ENCODE results near the gene NCS1.
"Not testable (repeated sequence)": the region's sequence is repeated elsewhere in the genome, so short reads cannot be mapped to it uniquely, and the experiment has no call there.

Gene NCS1

DNA sequence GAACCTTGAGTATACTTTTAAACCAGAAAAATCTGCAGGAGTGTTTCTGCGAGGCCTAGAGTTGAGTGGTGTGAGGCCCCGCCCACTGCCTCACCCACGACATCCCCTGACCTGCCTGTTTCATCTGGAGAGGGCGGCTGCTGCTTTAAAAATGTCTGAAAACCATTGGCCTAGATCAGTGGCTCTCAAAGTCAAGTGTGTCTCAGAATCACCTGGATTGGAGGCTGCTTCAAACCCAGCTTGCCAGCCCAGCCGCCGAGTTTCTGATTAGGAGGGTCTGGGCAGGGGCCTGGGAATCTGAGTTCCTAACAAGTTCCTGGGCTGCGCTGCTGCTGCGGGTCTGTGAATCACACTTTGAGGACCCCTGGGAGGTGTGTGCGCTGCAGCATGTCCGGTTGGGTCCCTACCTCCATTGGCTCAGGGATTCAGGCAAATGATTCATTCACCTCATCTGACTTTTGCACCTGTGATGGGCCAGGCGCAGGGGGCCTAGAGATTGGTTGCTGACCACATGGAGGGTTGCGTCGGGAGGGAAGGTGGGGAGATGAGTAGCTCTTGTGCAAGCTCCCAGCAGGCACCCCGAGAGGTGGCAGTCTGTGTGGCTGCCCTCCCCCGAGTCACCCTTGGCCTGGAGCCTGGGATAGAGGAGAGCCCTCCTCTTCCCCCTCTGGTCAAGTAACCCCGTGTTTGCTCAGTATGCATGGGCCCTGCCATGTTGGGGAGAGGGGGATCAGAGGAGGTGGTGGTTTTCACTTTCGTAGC lies 65.7 kb downstream of the NCS1 start:
- no peak for DNase-seq (ENCODE audit: low read depth in 2 of 2)

DNA sequence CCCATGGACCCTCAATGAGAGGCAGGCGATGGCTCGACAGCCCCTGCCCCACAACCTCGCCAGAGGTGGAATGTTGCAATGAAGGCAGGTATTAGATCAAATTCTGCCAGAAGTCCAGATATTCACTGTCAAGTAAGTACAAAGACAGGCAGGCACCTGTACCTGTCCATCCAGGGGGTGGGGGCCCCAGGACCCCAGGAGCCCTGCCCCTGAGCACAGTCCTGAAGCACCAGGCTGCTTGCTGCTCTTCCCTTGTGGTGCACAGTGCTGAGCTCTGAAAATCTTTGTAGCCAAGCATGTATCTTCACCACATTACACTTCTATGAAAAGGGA lies 67.1 kb downstream of the NCS1 start:
- no peak for DNase-seq (ENCODE audit: low read depth in 2 of 2)

DNA sequence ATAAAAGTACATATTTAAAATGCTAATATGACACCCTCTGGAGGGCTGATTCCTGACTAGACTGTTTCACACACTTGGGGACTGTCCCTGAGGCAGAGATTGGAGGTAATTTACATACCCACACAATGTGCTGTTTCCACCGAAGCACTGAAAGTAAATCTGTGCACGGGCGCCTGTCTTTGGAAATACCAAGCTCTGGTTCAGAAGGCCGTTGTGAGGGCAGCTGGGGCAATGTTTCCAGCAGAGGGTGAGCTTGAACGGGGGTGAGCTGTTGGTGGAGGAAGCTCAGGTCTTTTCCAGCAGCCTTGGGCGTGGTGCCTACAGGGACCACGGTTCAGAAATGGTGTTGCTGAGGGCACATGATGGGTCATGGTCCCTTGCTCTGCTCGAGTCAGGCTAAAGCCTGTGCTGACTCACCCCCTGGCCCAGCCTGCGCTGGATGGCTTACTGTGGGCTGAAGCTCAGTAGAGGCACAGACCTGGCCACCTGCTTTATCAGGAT lies 67.6 kb downstream of the NCS1 start:
- peak; percentile 27 to 42 for DNase-seq (ENCODE audit: low read depth in 2 of 2)

DNA sequence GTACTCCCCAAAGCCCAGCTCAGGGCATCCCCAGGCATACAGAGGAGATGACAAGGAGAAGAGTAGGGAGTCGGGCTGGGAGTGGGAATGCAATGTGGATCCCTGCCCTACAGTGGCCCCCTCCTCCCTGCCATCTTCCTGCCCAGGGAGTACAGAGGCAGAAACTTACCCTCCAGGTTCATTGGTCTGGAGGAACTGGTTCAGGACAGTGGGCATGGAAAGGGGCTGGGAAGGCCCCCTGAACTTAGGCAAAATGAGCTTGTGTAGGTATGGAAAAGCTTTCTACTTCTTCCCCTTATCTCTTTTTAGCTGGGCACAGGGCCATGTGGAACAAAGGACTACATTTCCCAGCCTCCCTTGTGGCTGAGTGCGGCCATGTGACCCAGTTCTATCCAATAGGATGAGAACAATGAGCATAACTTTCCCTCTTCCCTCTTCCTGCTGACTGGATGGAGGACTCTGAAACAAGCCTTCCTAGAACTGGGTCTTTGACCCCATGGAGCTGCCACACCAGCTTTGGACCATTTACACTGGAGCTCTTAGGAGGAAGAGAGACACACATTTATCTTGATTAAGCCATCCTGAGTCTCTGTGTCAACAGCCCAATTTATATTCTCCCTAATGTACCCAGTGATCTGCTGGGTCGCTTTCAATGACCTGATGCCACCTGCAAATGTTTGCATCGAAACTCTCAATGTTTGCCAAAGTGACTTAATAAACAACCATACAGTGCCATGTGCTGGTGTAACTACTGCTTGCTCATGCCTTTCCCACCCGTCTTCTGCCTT lies 68.4 kb downstream of the NCS1 start:
- DNase-seq (ENCODE audit: low read depth in 2 of 2) = peak in 1 of 2 donors; percentile 15

DNA sequence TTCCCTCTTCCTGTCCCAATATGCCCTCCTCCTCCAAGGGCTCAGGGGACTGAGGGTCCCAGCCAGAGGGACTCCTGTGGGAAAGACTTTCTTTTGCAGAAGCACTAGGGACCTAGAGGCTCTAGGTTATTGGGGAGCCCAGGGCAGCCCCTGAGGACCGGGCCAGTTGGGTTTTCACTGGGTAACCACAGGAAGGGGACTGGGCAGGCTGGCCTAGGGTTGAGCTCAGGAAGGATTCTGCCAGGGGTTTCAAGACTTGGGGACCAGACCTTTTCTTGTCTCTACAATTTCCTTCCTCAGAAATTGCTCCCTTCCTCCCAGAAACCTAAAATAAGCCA lies 69.0 kb downstream of the NCS1 start:
- no peak for DNase-seq (ENCODE audit: low read depth in 2 of 2)

DNA sequence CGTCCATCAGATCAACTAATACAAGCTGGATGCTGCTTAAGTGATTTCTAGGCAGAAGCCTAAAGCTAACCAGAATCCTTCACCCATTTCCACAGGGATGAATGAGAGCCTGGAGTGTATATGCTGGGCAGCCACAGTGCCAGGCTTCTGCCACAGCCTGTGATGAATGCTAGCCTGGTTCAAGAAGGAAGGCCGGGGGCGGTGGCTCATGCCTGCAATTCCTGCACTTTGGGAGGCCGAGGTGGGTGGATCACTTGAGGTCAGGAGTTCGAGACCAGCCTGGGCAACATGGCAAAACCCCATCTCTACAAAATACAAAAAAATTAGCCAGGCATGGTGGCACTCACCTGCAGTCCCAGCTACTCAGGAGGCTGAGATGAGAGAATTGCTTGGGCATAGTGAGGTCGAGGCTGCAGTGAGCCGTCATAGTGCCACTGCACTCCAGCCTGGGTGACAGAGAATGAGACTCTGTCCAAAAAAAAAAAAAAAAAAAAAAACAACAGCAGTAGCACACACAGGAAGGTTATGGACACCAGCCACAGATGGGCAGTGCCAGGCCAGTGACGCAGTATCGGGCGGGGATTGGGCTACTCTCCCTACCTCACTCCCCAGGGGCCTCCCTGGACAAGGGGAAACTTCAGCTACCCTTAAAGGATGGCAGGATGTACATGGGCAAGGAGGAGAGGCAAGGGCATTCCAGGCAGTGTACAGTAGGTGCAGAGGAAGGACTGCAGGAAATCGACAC lies 70.2 kb downstream of the NCS1 start:
- DNase-seq (ENCODE audit: low read depth in 2 of 2) = no peak

DNA sequence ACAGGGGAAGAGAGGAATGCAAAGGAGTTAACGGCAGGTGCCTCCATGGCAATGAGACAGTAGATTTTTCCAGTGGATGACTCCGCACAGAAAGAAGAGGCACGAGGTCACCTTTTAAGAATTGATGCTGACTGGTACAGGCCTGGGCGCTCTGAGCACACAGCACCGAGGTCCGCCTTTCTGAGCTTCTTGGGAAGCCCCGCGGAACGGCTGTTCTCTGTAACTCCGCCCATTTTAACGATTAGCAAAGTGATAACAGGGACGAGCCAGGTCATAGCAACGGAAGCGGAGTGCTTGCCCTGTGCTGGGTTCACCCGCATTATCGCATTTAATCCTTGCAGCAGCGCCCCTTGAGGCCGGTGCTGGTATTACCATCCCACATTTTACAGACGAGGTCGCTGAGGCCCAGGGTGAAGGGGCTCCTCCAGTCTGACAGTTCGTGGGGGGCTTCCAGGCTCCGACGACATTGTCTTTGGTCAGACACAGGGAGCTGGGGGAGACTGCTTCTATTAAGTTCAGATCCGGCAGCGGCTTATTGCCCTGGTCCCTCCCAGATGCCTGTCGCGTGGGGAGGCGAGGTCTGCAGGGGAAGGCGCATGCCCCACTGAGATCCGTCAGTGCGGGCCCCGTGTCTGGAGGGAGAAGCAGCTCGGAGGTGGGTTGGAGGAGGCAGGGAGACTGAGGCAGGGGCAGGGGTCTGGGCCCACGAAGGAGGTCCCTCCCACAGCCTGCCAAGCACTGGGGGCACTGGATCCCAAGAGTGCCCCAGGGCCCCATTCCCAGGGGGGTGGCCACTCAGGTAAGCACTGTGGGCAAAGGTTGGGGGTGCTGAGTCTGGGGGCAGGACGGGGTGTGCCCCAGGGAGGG lies 71.0 kb downstream of the NCS1 start:
- DNase-seq (ENCODE audit: low read depth in 2 of 2) = peak; percentile 79 to 80

DNA sequence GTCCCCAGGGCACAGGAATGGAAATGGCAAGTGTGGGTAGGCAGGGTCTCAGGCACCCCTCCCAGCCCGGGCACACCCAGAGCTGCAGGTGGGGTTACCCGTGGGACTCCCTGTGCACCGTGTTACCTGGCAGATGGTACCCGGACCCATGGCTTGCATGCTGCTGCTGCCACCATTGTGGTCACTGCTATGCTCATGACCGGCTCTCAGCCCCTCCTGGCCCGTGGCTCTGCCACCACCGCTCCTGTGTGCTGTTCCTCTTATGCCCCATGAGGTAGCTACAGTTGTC lies 71.6 kb downstream of the NCS1 start:
- DNase-seq (ENCODE audit: low read depth in 2 of 2) = no peak

DNA sequence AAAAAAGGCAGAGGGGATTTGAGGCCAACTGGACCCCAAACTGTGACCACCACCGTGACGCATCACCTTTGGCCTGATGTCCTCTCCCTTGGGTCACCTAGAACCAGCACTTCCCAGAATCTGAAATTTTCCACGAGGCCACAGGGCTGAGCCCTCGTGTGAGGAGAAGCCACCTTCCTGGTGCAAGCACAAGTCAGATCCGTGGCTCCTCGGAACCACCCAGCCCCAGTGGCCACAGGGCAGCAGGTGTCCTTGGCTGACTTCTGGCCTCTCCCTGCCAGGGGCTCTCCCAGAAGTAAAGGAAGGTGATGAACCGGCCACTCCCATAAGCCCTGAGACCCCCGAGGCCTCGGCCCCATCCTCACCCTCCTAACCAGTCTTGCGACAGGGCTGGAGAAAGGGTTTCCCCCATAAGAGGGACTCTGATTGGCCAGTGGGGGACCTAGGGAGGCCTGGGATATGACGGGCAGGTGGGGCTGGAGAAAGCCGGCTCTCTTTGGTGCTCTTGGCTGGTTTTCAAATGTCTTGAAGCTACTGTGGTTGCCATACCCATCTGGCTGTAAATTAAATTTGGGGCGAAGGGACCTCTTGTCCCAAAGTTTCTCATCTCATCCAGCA lies 72.5 kb downstream of the NCS1 start:
- DNase-seq (ENCODE audit: low read depth in 2 of 2) = no peak

DNA sequence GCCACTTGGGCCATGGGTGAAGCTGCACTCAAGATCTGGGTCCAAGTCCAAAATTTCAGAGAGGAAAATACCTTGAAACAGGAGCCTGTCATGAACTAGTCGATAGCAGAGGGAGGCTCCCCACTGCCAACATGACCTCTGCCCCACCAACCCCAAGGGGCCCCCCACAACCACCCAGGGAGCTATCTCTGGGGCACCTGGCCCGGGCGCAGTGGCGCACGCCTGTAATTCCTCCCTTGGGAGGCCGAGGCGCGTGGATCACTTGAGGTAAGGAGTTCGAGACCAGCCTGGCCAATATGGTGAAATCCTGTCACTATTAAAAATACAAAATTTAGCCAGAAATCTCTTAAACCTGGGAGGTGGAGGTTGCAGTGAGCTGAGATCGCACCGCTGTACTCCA lies 73.3 kb downstream of the NCS1 start:
- DNase-seq (ENCODE audit: low read depth in 2 of 2) = no peak

DNA sequence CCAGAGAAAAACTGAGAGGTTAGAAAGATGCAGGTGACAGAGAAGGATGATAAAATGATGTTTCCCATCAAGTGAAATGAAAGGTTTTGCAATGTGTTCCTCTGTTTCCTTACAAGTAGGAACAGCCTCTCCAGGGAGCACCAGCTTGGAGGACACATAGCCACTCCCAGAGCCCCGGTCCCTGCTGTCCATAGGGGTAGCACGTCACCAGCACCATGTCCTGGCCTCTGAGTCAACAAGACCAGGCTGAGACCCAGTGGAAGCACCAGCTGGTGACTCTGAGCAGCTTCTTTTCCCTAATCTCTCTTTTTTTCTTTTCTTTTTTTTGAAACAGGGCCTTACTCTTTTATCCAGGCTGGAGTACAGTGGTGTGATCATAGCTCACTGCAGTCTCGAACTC lies 73.9 kb downstream of the NCS1 start:
- no peak for DNase-seq (ENCODE audit: low read depth in 2 of 2)

DNA sequence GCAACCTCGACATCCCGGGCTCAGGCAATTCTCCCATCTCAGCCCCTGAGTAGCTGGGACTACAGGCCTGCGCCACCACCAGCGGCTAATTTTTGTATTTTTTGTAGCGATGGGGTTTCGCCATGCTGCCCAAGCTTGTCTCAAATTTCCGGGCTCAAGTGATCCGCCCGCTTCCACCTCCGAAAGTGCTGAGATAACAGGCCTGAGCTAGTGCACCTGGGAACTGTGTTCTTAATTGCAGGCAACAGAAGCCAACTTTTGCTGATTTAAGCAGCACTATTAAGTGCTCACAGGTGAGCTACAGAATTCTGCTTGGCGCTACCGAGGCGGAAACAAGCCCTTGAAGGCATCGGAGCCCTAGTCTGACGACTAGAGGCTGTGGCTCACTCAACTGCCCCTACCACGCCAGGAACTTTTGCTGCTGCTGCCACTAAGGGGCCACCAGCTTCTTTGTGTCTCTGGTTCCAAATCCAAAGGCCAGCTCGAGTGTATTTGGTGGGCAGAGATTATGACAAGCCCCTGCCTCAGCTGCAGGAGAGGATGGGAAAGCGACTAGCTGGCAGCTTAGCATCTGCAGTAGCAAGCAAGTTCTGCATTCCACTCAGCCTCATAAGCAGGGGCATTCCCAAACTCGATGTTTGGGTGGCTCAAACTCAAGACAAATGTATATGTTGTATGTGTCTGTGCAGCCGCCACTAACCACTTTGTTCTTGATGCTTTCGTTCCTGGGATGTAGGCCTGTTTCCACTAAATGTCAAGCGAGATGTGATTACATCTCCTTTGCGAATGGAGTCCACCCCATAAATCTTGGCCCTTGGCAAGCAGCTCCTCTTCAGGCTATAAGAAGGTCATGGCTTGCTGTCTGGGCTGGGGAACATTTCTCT lies 82.8 kb downstream of the NCS1 start:
- no peak for DNase-seq (ENCODE audit: low read depth in 2 of 2)

DNA sequence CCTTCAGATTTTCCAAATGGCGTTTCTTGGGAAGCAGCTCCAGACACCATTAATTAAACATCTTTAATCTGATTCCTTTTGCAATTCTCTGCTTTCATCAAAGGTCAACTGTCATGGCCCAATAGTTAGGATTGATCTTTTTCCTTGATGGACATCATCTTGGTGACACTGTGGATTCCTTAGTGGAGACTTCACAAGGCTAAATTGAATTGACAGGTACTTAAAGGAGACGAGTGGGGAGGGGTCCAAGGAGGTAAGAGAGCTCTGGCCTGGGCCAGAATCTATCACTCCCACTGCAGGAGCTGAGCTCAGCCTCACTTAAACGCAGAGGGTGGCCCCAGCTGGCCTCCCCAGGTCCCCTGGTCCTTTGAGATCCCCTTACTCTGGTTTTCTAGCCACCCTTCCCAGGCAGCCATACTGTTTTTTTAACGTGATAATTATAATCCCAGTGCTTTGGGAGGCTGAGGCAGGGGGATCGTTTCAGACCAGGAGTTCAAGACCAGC lies 83.5 kb downstream of the NCS1 start:
- DNase-seq (ENCODE audit: low read depth in 2 of 2) = no peak

DNA sequence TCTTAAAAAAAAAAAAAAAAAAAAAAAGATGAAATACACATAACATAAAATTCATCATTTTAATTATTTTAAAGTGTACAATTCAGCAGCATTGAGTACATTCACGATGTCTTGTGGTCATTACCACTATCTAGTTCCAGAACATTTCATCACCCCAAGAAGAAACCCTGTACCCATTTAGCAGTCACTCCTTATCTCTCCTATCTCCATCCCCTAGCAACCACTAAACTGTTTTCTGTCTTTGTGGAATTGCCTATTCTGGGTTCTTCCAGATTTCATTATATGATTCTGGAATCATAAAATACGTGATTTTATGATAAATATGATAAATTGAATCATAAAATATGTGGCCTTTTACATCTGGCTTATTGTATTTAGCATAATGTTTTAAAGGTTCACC lies 84.4 kb downstream of the NCS1 start:
- no peak for DNase-seq (ENCODE audit: low read depth in 2 of 2)

DNA sequence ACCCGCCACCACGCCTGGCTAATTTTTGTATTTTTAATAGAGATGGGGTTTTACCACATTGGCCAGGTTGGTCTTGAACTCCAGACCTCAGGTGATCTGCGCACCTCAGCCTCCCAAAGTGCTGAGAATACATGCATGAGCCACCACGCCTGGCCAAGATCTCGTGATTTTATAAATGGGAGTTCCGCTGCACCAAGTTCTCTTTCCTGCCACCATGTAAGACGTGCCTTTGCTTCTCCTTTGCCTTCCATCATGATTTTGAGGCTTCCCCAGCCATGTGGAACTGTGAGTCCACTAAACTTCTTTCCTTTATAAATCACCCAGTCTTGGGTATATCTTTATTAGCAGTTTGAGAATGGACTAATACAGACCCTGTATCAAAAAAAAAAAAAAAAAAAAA lies 85.9 kb downstream of the NCS1 start:
- DNase-seq (ENCODE audit: low read depth in 2 of 2) = not testable (repeated sequence)

DNA sequence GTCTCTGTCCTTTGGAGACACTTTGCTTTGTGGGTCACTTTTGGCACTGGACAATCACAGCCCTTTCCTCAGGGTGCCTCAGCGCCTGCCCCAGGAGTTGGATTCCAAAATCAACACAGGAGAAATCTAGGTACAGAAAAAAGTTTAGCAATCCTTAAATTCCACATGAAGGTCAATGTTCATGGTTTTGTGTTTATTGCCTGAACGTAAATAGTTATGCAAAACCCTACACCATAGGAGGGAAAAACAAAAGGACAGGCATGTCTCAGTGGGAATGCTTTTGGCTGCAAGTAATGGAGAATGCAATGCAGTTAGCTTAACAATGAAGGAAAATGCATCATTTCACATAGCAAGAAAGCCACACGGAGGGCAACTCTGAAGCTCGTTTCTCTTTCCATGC lies 86.8 kb downstream of the NCS1 start:
- no peak for DNase-seq (ENCODE audit: low read depth in 2 of 2)

DNA sequence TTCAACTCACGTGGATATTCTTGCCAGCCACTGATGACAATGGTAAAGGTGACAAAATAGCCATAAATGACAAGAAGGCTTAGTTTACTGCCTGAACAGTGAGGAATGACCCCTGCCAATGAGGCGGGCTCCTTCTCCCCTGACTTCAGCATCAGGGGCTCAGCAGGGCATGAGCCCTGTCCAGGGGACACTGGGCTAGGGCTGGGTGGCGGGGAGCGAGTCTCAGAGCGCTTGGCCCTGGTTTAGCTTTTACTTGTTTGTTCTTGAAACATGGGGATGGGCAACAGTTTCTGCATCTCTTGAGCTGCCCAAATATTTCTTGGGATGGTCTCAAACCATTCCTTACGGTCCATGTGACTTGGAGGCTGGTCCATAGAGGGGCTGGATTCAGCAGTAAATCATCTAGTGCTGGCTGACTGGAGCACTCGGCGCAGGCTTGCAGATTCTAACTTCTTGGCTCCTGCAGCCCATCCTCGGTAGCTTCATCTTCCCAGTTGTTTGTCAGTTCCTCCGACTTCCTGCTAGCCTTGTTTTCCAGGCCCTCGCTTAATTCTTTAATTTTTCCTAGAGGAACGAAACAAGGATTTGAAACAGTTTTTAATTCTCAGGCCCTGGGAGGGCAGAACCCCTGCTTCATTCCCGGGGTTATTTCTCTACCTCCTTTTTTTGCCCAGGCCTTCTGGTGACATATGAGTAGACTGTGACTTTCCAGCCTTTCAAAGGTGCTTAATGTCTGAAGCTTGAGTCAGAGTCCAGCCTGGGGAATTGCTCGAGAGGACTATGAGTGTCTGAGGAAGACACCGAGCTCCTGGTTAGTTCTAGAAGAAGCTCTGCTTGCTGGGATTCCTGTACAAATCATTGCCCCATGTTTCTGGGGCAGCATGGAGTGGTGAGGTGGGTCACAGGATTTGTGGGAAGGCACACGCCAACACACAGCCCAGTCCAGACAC lies 88.9 kb downstream of the NCS1 start:
- DNase-seq (ENCODE audit: low read depth in 2 of 2) = no peak

DNA sequence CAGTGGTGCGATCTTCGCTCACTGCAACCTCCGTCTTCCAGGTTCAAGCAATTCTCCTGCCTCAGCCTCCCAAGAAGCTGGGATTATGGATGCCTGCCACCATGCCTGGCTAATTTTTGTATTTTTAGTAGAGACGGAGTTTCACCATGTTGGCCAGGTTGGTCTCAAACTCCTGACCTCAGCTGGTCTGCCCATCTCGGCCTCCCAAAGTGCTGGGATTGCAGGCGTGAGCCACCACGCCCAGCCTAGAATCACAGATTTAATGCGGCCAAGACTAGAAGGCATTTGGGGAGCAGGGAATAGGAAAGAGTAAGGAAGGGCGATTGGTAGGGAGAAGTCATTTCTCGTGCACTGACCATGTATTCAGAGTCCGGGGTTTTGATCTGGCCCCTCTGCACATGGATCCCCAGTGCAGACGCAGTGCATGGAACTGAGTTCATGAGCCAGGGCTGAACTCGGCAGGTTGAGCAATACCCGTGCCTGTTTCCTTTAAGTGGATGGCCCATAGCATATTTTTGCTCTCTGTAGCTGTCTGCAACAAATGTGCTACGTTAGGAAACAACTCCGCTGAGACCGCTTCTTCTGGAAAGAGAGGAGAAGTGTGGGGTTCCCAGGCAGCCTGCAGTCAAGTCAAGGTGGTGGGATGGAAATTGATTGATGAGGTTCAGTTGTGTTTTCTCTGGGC lies 90.0 kb downstream of the NCS1 start:
- no peak for DNase-seq (ENCODE audit: low read depth in 2 of 2)

DNA sequence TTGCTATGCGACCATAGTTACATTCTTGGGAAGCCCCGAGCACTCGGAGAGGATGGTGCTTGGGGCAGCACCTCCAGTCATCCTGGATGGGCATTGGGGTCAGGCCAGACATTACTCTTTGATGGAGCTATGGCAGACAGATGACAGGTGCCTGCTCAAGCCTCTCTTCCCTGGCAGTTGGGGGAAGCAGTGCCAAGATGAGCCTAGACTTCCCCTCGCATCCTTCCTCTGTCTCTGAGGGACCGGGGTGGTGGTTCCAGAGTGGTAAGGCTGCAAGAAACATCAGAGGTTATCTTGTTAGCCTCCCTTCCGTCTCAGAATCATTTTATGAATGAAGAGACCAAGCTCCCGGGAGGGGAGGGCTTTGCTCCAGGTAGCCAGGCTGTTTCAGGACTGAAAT lies 90.6 kb downstream of the NCS1 start:
- DNase-seq (ENCODE audit: low read depth in 2 of 2) = no peak
